HepG2 (cell line): ENCODE data around the gene FLYWCH1. TPM values are rescaled to one million over a fixed set of nuclear protein-coding genes. Genes with fewer than 3 reads are reported as not detected.

Experiments used
- CENPX ChIP-seq: sonication (generic); formaldehyde crosslinking; IDR thresholded peaks from 2 replicates; pipeline ENCODE4 v1.9.0; 2021; ENCODE audit warnings: mild to moderate bottlenecking, missing genetic modification reagents, moderate library complexity
- NFKB2 ChIP-seq: sonication (generic); formaldehyde crosslinking; IDR thresholded peaks from 2 replicates; pipeline ENCODE4 v1.4.0; 2020; ENCODE audit warnings: missing genetic modification reagents, borderline replicate concordance
- REL ChIP-seq: sonication (generic); formaldehyde crosslinking; conservative IDR thresholded peaks from 2 replicates; pipeline ENCODE4 v1.8.0; 2022; ENCODE audit warnings: mild to moderate bottlenecking, missing genetic modification reagents, moderate library complexity
- SMAD9 ChIP-seq: sonication (generic); formaldehyde crosslinking; IDR thresholded peaks from 2 replicates; pipeline ENCODE4 v1.5.1; 2020; ENCODE audit warnings: mild to moderate bottlenecking, missing genetic modification reagents
- SOX13 ChIP-seq, 3 experiments: fragments of 450-650 bp in 1 of 3; sonication (generic) in 1 of 3; formaldehyde crosslinking in 1 of 3; IDR thresholded peaks in 2 of 3; conservative IDR thresholded peaks in 1 of 3; 2 replicates each; pipeline versions ENCODE4 v1.5.0 to v1.6.1; 2016 to 2020; ENCODE audit warnings: antibody characterized with exemption in 1 of 3, mild to moderate bottlenecking in 1 of 3, missing compliant biosample characterization in 1 of 3, missing genetic modification reagents in 1 of 3, moderate library complexity in 1 of 3
- TAF15 ChIP-seq: fragments of 200-400 bp; formaldehyde crosslinking; IDR thresholded peaks from one replicate; pipeline ENCODE4 v1.6.1; 2018; ENCODE audit warnings: mild to moderate bottlenecking, low read depth, low read length; ENCODE audit not compliant: poor library complexity, severe bottlenecking
- TOPORS ChIP-seq: sonication (generic); formaldehyde crosslinking; IDR thresholded peaks from 2 replicates; pipeline ENCODE4 v1.8.0; 2023; ENCODE audit warnings: mild to moderate bottlenecking, missing genetic modification reagents
- YEATS4 ChIP-seq: sonication (generic); formaldehyde crosslinking; IDR thresholded peaks from 2 replicates; pipeline ENCODE4 v1.4.0; 2020; ENCODE audit warnings: missing genetic modification reagents, borderline replicate concordance
- ZFP62 ChIP-seq: sonication (generic); formaldehyde crosslinking; IDR thresholded peaks from 2 replicates; pipeline ENCODE4 v1.4.0; 2020; ENCODE audit warnings: missing genetic modification reagents
- ZNF225 ChIP-seq: sonication (generic); formaldehyde crosslinking; IDR thresholded peaks from 2 replicates; pipeline ENCODE4 v1.4.0; 2020; ENCODE audit warnings: mild to moderate bottlenecking, missing genetic modification reagents
- ZNF558 ChIP-seq: sonication (generic); formaldehyde crosslinking; IDR thresholded peaks from 2 replicates; pipeline ENCODE4 v1.9.0; 2022; ENCODE audit warnings: mild to moderate bottlenecking, missing genetic modification reagents, borderline replicate concordance
- ZNF687 ChIP-seq: sonication (generic); formaldehyde crosslinking; IDR thresholded peaks from 2 replicates; pipeline ENCODE4 v1.5.1; 2020; ENCODE audit warnings: mild to moderate bottlenecking, missing genetic modification reagents, moderate library complexity
- ZNF816 ChIP-seq: sonication (generic); formaldehyde crosslinking; IDR thresholded peaks from 2 replicates; pipeline ENCODE4 v1.8.0; 2022; ENCODE audit warnings: missing genetic modification reagents, mild to moderate bottlenecking, borderline replicate concordance
- polyA plus RNA-seq, 8 experiments: library from polyadenylated mRNA; depleted of rRNA in 3 of 8; stranded (reverse) in 7 of 8; unstranded in 1 of 8; fragments of >200 nt; fragmentation: Illumina TruSeq in 4 of 8; extraction: Trizol in 4 of 8; gene quantifications; 2 replicates each; pipeline versions ENCODE4 v1.2.1 to v1.2.3, GENCODE V29; 2011 to 2016; ENCODE audit warnings: low read depth in 4 of 8, missing spikeins in 1 of 8, mixed read lengths in 1 of 8; ENCODE audit not compliant: insufficient read depth in 1 of 8
- total RNA-seq, 5 experiments: library from RNA; depleted of rRNA; stranded (reverse); fragments of >200 nt; fragmentation: Illumina TruSeq; extraction: Trizol; gene quantifications; 2 replicates each; pipeline ENCODE4 v1.2.3, GENCODE V29; 2016; ENCODE audit warnings: low read depth in 1 of 5
- TF ChIP-seq, protein P1 (sequence below), 2 experiments: fragments of 450-650 bp in 1 of 2; sonication (generic) in 1 of 2; formaldehyde crosslinking in 1 of 2; IDR thresholded peaks; 2 replicates each; pipeline versions ENCODE4 v1.6.1 to v1.8.0; 2016 to 2022; ENCODE audit warnings: antibody characterized with exemption in 1 of 2, mild to moderate bottlenecking in 1 of 2, missing genetic modification reagents in 1 of 2

The FLYWCH1 gene
- total and polyA plus RNA-seq, 2 of the 13 experiments (the other 11 are each of a cell fraction or from before 2014, with no cell fraction given): 7.3 to 12.4 TPM

- TF ChIP-seq, protein P1, sequence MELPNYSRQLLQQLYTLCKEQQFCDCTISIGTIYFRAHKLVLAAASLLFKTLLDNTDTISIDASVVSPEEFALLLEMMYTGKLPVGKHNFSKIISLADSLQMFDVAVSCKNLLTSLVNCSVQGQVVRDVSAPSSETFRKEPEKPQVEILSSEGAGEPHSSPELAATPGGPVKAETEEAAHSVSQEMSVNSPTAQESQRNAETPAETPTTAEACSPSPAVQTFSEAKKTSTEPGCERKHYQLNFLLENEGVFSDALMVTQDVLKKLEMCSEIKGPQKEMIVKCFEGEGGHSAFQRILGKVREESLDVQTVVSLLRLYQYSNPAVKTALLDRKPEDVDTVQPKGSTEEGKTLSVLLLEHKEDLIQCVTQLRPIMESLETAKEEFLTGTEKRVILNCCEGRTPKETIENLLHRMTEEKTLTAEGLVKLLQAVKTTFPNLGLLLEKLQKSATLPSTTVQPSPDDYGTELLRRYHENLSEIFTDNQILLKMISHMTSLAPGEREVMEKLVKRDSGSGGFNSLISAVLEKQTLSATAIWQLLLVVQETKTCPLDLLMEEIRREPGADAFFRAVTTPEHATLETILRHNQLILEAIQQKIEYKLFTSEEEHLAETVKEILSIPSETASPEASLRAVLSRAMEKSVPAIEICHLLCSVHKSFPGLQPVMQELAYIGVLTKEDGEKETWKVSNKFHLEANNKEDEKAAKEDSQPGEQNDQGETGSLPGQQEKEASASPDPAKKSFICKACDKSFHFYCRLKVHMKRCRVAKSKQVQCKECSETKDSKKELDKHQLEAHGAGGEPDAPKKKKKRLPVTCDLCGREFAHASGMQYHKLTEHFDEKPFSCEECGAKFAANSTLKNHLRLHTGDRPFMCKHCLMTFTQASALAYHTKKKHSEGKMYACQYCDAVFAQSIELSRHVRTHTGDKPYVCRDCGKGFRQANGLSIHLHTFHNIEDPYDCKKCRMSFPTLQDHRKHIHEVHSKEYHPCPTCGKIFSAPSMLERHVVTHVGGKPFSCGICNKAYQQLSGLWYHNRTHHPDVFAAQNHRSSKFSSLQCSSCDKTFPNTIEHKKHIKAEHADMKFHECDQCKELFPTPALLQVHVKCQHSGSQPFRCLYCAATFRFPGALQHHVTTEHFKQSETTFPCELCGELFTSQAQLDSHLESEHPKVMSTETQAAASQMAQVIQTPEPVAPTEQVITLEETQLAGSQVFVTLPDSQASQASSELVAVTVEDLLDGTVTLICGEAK (IDR thresholded peaks at IDR 0.05): no peak
- TF ChIP-seq, protein P1 (CRISPR knock-in tag; IDR thresholded peaks at IDR 0.05): peak; percentile 18; the same call in 1 of the 2 replicates
- peak; percentile 32; the same call in 1 of the 2 replicates for TF ChIP-seq NFKB2 (CRISPR knock-in tag)
- TF ChIP-seq ZNF558: no peak
- TF ChIP-seq TAF15: peak; percentile 34
- no peak for TF ChIP-seq SMAD9 (CRISPR knock-in tag)
- TF ChIP-seq CENPX (CRISPR knock-in tag): no peak
- no peak for TF ChIP-seq ZNF816 (CRISPR knock-in tag)
- no peak for TF ChIP-seq REL (CRISPR knock-in tag)
- no peak for TF ChIP-seq TOPORS (CRISPR knock-in tag)
- TF ChIP-seq ZFP62 (CRISPR knock-in tag): no peak
- TF ChIP-seq SOX13 (IDR thresholded peaks at IDR 0.05): no peak
- TF ChIP-seq SOX13 (CRISPR knock-in tag; conservative IDR thresholded peaks at IDR 0.05 in 1 of 2, IDR thresholded peaks at IDR 0.05 in 1 of 2): no peak
- peak; percentile 44; the same call in 1 of the 2 replicates for TF ChIP-seq ZNF687 (CRISPR knock-in tag)
- TF ChIP-seq ZNF225 (CRISPR knock-in tag): 0 out of 2 replicates have a peak, but pooled peaks have one; percentile 27
- 0 out of 2 replicates have a peak, but pooled peaks have one; percentile 26 for TF ChIP-seq YEATS4 (CRISPR knock-in tag)
Observed at GRCh38 chr16:2964475-2965336, 53.0 kb downstream of the FLYWCH1 start (continued).
